Jurkat, Clone E6-1 (cell line): Measurements from ENCODE around the gene DPY19L1.
"Not testable (repeated sequence)": the region's sequence is repeated elsewhere in the genome, so short reads cannot be mapped to it uniquely, and the experiment has no call there.

Source experiments
- DNase-seq: peaks from one replicate; pipeline ENCODE4 v3.0.0-alpha.2; 2011; ENCODE audit warnings: low read depth, low spot score
- H3K4me3 ChIP-seq: 2 replicates; pipeline ENCODE4 v1.5.1; 2011; ENCODE audit warnings: mild to moderate bottlenecking, low read length, control low read depth, moderate library complexity

DPY19L1 gene

DNA sequence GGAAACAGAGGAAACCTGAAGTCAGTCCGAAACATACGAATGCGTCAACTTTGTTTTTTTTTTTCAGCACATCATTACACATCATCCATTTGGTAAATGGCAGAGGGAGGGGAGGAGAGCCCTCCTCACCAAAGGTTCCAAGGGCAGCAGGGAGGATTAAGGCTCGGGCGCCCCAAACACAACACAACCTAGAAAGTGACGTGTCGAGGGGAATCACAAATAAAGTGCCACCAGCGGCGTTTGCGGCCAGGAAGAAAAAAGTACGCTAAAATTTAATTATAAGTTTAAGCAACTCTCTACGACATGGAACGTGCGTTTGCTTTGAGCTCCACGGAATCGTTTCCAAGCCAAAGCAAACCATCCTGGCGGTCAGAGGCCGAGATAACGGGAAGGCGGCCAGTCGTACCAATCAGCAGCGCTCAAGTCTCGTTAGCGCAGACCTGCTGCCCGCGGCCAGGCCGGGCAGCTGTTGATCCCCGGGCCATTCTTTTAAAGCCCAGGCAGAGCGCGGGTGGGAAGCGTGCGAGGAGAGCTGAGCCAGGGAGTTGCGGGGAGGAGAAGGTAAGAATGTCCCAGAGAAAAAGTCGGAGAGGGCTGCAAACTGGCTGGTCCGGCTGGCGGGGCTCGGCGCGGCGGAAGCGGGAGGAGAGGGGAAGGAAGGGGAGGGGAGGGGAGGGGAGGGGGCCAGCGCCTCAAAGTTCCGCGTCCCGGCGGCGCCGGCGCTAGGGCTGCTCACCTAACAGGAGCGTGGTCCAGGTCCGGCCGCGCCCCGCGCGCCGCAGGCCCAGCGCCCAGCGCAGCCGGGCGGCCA lies 719 bp downstream of the DPY19L1 start:
- DNase-seq, result no peak

DNA sequence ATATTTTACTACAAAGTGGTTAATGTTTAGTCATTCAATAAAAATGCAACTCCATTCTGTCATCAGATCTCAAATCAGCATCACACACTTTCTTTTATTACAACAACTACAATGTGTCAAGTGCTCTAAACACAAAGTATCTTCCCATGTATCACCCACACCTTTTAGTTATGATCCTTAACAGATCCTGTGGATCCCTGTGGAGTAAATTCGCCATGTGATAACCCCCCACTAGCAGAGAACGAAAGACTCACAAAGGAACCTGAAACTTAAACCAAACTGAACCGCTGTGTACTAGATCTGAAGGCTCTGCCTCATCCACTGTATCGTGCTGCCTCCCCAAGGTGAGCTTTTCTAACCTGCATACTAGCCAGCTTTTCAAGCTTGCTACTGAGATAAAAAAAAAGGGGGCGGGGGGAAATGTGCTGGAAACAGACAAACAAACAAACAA lies 1.7 kb downstream of the DPY19L1 start:
- DNase-seq, result no peak
- H3K4me3 ChIP-seq, result no peak overlapping the region

More for the DNA sequence above, 719 bp downstream of the DPY19L1 start:
- peak overlapping the region; percentile 70 for H3K4me3 ChIP-seq

DNA sequence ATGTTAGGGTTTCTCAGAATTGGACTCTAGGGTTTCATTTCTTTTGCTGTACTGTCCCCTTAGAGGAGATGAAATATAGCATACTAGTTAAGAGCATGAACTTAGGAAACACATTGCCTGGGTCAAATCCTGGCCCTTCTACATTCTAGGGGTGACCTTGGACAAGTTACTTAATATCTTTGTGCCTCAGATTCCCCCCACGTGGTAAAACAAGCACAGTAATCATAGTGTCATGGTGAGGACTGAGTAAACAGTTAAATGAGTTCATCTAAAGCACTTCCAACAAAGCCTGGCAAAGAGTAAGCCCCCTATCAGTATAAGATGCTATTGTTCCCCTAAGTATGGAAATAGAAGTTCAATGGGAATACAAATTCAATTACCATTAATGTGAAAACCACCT lies 5.1 kb downstream of the DPY19L1 start:
- H3K4me3 ChIP-seq, result no peak overlapping the region
- no peak for DNase-seq

DNA sequence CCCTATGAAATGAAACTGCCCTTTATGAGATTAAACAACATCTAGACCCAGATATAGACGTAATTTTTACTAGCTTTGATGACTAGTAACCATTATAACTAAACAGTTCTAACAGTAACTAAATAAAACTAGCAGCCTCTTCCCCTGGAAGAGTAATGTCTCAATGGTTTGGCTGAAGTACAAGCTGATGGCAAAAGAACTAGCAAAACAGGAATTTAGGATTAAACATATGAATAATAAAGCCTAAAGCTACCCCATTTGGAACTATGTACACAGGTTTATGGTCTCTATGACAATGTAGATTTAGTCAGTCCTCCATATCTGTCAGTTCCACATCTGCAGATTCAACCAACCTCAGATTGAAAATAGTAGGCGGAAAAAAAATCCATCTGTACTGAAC lies 6.4 kb downstream of the DPY19L1 start:
- DNase-seq, result no peak
- no peak overlapping the region for H3K4me3 ChIP-seq

DNA sequence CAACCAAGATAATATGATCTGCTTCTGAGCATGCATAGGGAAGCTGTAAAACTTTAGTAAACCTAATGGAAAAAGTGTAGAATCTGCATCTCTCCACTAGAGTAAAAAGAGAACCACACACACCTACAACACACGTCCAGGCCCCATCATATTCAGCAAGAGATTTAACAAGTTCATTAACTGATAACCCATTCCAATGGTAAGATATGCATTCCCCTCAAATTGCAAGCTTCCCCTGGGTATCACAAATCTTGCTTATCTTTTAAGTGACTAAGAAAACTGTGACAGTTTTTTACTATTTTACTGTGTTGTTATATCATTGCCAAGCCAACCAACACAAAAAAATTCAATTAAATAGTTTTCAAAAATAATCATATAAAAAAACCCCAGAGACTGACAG lies 8.0 kb downstream of the DPY19L1 start:
- H3K4me3 ChIP-seq, result no peak overlapping the region
- no peak for DNase-seq

DNA sequence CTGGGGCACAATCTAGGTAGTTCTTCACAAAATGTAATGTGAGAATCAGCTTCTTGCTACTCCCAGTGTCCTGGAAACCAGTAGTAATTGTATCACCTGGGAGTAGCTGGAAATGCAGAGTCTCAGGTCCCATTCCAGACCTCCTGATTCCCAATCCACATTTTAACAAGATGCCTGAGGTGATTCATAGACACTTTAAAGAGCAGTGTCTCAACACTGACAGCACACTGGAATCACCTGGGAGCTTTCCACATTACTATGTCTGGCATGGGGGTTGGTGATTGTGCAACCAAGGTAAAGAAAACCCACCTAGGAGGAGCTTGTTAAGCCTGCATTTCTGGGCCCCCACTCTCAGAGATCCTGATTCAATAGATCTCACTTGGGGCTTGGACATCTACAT lies 11.1 kb downstream of the DPY19L1 start:
- H3K4me3 ChIP-seq, result no peak overlapping the region
- no peak for DNase-seq

DNA sequence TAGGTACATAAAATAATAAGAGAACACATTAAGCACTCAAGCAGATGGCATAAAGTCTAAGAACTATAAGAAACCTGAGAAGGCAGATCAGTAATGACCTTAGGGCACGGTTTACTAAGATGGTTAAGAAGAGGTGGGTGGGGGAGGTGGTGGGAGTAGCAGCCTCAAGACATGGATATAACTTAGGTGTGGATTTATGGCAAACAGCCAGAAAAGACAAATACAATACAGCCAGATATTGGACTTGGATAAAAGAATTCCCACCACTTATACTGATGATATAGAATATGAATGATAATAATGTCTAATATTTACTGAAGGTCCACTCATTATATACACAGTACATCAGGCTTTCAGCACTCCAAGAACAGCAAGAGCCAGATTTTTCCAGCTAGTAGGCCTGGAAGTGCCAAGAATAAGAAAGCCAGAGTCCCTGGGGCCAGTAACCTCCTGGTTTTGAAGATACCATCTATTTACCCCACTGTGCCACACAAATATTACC lies 11.9 kb downstream of the DPY19L1 start:
- no peak overlapping the region for H3K4me3 ChIP-seq
- DNase-seq, result no peak

DNA sequence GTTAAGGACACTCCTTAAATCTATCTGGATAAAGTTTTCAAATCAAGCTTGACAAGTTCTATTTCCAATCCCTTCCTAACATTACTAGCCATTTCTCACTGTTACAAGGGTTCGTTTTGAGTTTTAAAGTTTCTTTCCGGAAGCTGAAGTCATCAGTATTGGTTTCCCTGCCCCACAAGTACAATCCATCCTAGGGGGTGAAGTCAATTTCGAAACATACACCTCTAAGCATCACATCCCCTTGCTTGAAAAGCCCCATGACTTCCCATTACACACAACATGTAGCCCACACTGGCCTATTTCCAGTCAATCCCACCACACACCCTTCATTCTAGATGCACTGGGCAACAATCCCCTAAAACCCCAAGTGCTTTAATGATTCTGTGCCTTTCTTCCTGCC lies 13.0 kb downstream of the DPY19L1 start:
- DNase-seq, result no peak
- no peak overlapping the region for H3K4me3 ChIP-seq

DNA sequence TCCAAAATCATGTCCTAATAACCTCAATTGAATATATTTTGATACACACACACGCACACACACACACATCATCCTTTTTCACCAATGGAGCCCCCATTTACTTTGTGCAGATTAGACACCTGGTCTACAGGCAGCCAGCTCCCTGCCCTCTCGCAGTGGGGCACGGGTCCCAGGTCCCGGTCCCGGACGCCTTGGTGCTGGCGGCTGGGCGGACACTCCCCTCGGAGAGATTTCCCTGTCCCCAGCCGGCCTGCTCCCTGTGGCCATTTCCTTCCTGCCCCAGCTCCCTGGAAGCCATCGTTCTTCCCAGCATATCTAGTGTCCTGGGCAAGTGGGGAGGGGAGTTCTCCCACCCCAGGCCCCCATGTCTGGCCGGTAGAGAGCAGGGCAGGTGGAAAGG lies 14.6 kb downstream of the DPY19L1 start:
- no peak overlapping the region for H3K4me3 ChIP-seq

DNA sequence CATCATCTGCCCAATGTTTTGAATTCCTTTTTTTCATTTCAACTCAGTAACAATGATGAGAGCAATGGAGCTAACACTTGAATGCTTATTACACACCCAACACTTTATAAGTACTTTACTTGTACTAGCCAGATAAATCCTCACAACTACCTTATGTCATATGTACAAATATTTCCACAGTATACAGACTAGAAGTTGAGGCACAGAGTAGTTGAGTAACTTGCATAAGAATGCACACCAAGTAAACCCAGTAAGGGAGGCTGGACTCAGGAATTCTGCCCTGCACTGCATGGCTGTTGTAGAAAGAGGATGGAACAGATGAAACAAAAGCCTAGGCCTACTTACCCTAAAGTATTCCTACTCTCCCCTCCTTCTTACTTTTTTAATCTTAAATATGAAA lies 15.8 kb downstream of the DPY19L1 start:
- DNase-seq, result no peak
- H3K4me3 ChIP-seq, result no peak overlapping the region

More for the DNA sequence above, 14.6 kb downstream of the DPY19L1 start:
- DNase-seq, result no peak

DNA sequence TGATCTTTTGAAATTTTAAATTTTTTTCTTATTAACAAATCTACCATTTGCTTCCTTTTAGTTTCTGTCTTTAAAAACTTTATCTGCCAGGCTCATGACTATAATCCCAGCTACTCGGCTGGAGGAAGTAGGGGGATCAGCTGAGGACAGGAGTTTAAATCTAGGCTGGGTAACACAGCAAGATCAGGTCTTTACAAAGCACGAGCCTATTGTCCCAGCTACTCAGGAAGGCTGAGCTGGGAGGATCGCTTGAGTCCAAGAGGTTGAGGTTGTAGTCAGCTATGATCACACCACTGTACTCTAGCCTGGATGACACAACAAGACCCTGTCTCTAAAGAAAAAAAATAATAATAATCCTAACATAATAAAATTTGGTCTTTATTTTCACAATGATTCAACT lies 17.5 kb downstream of the DPY19L1 start:
- no peak overlapping the region for H3K4me3 ChIP-seq
- DNase-seq, result no peak

DNA sequence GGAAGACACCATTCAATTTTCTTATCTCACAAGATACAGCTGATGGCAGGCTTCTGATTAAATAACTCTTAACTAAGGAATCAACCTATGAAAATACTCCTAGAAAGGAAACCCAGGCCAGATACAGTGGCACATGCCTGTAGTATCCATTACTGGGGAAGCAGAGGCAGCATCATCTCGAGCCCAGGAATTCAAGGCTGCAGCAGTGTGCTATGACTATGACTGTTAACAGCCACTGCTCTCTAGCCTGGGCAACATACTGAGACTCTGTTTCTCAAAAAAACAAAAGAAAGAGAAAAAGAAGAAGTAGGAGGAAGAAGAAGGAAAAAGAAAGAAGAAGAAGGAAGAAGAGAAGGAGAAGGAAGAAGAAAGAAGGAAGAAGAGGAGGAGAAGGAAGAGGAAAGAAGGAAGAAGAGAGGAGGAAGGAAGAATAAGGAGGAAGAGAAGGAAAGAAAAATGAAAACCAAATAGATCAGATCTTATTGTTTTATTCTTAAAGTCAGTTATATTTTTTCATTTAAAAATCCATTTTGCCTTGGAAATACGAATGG lies 18.0 kb downstream of the DPY19L1 start:
- DNase-seq, result no peak
- no peak overlapping the region for H3K4me3 ChIP-seq

DNA sequence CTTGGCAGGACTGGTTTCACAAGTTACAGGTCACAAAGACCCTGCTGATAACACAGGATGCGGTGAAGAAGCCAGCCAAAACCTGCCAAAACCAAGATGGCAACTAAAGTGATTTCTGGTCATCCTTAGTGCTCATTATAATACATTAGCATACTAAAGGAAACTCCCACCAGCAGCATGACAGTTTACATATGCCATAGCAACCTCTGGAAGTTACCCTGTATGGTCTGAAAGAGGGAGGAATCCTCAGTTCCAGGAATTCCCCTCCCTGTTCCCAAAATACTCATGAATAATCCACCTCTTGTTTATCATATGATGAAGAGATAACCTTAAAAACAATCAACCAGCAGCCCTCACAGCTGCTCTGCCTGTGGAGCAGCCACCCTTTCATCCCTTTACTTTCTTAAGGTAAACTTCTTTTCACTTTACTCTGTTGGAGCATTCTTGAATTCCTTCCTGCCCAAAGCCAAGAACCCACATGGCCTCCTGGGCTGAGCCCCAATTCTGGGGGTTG lies 21.9 kb downstream of the DPY19L1 start:
- DNase-seq, result no peak
- no peak overlapping the region for H3K4me3 ChIP-seq

DNA sequence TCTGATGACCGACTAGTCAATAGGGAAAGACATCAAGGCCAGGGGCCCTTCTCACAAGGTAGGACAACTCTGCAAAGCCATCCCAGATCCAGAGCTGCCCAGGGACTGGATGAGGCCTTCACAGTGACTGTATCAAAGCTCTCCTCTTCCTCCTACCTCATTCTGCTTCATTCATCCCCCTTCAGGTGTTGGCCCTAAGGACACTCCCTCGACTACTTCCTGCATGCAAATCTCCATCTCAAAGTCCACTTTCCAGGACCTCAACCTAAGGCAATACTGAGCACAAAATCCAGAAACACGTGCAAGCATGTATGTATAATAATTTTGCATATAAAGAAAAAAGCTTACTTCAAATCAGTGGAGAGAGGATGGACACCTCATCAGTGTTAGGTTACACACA lies 25.1 kb downstream of the DPY19L1 start:
- no peak for DNase-seq
- H3K4me3 ChIP-seq, result no peak overlapping the region

DNA sequence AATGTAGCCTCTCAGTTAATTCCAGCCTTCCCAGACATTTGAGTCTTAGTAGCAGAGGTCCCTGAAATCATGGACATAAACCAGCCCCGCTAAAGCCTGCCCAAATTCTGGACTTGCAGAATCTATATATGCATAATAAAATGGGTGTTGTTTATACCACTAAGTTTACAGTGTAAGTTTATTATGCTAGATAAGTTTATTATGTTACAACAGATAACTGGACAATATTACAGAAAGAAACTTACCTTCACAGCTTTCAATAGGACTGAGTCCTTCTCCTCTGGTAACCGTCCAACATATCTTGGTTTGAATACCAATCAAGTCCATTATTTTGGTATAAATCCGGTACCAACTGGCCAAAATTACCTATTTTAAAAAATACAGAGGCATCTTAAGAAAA lies 26.2 kb downstream of the DPY19L1 start:
- H3K4me3 ChIP-seq, result no peak overlapping the region
- no peak for DNase-seq

DNA sequence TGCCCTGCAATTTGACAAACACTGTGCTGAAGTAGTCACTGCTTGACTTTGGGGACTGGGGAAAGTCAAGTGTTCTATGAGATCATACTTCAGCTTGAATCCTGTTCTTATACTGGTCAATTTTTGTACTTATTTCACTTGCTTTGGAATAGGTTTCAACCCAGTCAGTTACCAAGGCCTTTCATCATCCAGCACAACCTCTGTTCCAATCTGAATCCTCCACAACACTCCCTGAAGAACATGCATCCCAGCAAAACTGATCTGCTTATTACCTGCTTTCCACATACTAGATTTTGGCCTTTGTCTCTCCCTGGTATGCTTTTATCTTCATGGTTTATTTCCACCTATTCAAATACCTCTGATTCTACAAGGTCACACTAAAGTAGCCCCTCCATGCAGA lies 29.5 kb downstream of the DPY19L1 start:
- no peak overlapping the region for H3K4me3 ChIP-seq
- DNase-seq, result no peak

DNA sequence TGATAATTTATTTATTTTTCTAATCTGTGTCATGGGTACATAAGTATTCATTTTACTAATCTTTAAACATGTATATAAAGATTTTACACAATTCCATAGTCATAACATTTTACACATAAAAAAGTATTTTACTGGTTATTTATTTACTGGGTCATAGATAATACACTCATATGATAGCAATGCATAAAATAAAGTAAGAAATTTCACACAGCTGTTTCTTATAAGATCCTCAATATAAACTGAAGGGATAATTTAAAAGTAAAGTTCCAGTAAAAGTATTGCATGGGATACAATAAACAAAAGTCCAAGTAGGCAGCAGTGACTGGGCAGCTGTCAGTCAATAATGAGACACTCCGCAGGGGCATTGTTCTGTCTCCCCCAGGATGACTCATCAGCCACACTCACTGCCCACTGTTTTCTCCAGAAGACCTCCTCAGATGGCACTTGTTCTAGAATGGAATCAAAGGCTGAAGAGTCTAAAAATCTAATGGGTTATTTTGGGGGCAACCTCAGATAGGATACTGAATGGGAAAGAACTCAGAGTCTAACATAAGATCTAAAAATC lies 32.7 kb downstream of the DPY19L1 start:
- H3K4me3 ChIP-seq, result no peak overlapping the region
- DNase-seq, result no peak

DNA sequence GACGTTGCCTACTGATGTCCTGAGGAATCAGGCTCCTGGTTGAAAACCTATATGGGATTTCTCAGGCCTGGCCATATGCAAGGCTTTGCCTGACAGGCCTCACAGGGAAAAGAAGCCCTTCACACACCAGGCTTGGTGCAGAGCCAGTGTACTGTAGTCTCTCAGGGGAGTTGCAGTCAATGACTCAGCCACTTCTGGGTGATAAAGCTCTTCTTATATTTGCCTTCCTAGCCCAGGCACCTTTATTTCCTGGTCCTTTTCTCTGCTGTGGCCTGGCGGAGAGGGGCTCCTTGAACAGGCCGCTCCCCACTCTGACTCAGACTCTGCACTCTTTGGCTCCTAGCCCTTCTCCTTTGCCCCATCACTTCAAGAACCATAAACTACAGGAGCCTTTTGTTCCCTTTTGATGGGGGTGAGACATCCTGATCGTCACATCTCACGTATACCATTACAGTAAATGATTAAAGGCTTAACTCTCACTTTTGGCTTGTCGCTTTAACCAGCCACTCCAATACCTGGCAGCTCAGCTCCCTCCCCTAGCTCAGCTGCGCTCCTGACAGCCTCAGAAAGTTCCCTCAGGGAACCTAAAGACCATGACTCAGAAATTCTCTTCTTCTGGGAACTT lies 33.5 kb downstream of the DPY19L1 start:
- no peak for DNase-seq

DNA sequence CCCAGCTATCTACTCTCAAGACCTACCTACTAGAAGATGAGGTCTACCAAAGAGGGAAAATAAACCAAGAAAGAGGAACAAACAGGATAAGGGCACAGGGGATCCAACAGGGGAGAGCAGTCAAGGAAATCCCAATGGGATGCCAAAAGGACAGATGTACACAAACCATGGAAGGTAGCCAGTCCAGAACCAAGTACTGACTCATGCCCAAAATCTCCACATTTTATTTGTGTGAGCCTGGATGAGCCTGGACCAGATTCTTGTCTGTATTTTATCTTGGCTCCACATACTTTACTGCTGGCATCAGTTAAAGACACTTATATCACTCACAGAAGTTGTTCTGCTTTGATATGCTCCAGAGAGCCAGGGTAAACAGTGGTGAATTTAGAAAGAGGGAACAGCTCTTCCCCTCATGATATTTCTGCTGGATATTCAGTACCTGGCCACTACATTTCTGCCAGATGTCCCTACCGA lies 34.1 kb downstream of the DPY19L1 start:
- H3K4me3 ChIP-seq, DNase-seq: not testable (repeated sequence)

More for the DNA sequence above, 33.5 kb downstream of the DPY19L1 start:
- H3K4me3 ChIP-seq, result no peak overlapping the region

DNA sequence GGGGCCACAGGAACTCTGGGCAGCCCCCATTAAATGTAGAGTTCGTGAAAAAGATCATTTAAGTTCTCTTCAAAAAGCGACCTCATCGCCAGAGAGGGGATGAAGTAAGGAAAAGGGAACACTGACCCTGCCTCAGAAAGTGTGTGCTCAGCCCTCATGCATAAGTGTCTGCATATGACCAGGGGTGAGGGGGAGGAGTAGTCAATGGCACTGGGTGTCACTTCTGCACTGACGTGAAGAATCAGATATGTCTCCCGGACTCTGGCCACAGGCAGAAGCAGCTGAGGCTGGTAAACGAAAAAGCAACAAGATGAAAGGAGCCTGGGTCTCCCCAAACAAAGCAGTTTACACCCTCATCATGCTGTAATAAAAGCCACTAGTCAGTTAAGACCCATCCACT lies 39.0 kb downstream of the DPY19L1 start:
- H3K4me3 ChIP-seq, DNase-seq: not testable (repeated sequence)
